ENCODE data around the gene SERPINB7. TPM values are rescaled to one million over a fixed set of nuclear protein-coding genes. Genes with fewer than 3 reads are reported as not detected.

The SERPINB7 gene
- total RNA-seq, 4 donors from 2014 or later: not detected

DNA sequence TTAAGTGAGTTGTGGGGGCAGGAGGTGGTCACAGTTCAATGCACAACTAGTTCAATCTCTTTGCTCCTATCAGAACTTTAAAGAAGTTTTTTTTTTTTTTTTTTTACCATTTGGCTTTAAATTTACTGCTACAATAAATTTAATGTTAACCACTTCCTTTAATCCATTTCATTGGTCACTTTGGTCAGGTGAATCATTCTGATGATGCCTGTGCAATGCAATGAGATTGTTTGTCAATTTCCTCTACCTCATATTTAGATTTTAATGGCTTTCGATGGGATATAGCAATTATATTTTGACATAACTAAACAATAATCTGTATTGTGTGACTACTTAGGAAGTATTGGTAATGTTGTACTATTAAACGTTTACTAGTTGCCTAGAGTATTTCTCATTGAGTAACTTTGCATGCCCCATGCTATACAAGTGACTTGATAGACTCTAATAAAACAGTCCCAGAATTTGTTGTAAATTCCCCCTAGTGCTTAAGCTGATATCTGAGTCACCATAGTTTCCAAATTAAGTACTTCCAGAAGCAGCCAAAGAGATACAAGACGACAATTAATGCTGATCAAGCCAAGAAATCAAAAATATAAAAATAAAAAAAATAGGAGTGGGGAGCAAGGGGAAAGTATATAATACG is 59.4 kb downstream of the SERPINB7 start:
- no peak for TF ChIP-seq POLR2A (IDR thresholded peaks at IDR 0.05)
- no peak for TF ChIP-seq EP300 (IDR thresholded peaks at IDR 0.05; ENCODE audit: low read depth)
- no peak for TF ChIP-seq POLR2AphosphoS5 (IDR thresholded peaks at IDR 0.05)
- TF ChIP-seq, protein P1, sequence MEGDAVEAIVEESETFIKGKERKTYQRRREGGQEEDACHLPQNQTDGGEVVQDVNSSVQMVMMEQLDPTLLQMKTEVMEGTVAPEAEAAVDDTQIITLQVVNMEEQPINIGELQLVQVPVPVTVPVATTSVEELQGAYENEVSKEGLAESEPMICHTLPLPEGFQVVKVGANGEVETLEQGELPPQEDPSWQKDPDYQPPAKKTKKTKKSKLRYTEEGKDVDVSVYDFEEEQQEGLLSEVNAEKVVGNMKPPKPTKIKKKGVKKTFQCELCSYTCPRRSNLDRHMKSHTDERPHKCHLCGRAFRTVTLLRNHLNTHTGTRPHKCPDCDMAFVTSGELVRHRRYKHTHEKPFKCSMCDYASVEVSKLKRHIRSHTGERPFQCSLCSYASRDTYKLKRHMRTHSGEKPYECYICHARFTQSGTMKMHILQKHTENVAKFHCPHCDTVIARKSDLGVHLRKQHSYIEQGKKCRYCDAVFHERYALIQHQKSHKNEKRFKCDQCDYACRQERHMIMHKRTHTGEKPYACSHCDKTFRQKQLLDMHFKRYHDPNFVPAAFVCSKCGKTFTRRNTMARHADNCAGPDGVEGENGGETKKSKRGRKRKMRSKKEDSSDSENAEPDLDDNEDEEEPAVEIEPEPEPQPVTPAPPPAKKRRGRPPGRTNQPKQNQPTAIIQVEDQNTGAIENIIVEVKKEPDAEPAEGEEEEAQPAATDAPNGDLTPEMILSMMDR (IDR thresholded peaks at IDR 0.05): no peak
- Histone ChIP-seq H3K9me3 (no peaks in the 10 kb centered on the region), H3K4me3 (no peak overlapping the region), H3K27ac (no peak overlapping the region), H3K27me3 (no peaks in the 10 kb centered on the region), H3K4me1 (no peaks in the 10 kb centered on the region), H3K36me3 (no peaks in the 10 kb centered on the region)
- in situ Hi-C loops (cut with MboI; ENCODE audit: low pct_ligation_motif_present in 1 of 4, low pct_unique_long_range_greater_than_20kb in 1 of 4, low sequenced_read_pairs in 3 of 4) (loop anchor here in 3 of 4 donors (25.0 kb wide), 1 partner anchor 322 kb away; no protein-coding TSS in a partner anchor), intact Hi-C loops (cut with DNase I; ENCODE audit: low total_unique reads) (no loop called here)
- no peak for DNase-seq
- 66 to 67% methylated on average over 4 of the region's 4 CpGs for WGBS, 2 donors (ENCODE audit: low coverage in 1 of 2)

GRCh38 chr18:63836456-63836855 is 61.2 kb downstream of the SERPINB7 start:
- intact Hi-C loops (cut with DNase I; ENCODE audit: low total_unique reads): no loop called here
- TF ChIP-seq EP300 (IDR thresholded peaks at IDR 0.05; ENCODE audit: low read depth) (no peak), POLR2AphosphoS5 (IDR thresholded peaks at IDR 0.05) (no peak), POLR2A (IDR thresholded peaks at IDR 0.05) (no peak)
- TF ChIP-seq, protein P1 (IDR thresholded peaks at IDR 0.05): no peak

GRCh38 chr18:63837590-63837989 is 62.4 kb downstream of the SERPINB7 start:
- DNase-seq: no peak
- TF ChIP-seq, protein P1 (IDR thresholded peaks at IDR 0.05): no peak
- TF ChIP-seq POLR2A (IDR thresholded peaks at IDR 0.05): no peak
- no peak for TF ChIP-seq POLR2AphosphoS5 (IDR thresholded peaks at IDR 0.05)
- H3K27me3 ChIP-seq: peaks cover 5% of the 10 kb centered on the region
- no peaks in the 10 kb centered on the region for H3K9me3 ChIP-seq
- intact Hi-C loops (cut with DNase I; ENCODE audit: low total_unique reads) (no loop called here), in situ Hi-C loops (cut with MboI; ENCODE audit: low pct_ligation_motif_present in 1 of 4, low pct_unique_long_range_greater_than_20kb in 1 of 4, low sequenced_read_pairs in 3 of 4) (loop anchor here in 3 of 4 donors (25.0 kb wide), 1 partner anchor 325 kb away; no protein-coding TSS in a partner anchor)
- no peak overlapping the region for H3K27ac ChIP-seq
- H3K4me3 ChIP-seq: no peak overlapping the region
- H3K36me3 ChIP-seq: no peaks in the 10 kb centered on the region
- H3K4me1 ChIP-seq: no peaks in the 10 kb centered on the region
- WGBS, 2 donors (ENCODE audit: low coverage in 1 of 2): 63 to 70% methylated on average over 2 to 5 of the region's 5 CpGs

More at GRCh38 chr18:63836456-63836855, 61.2 kb downstream of the SERPINB7 start:
- in situ Hi-C loops (cut with MboI; ENCODE audit: low pct_ligation_motif_present in 1 of 4, low pct_unique_long_range_greater_than_20kb in 1 of 4, low sequenced_read_pairs in 3 of 4): loop anchor here in 3 of 4 donors (25.0 kb wide), 1 partner anchor 324 kb away; no protein-coding TSS in a partner anchor
- no peak overlapping the region for H3K27ac ChIP-seq
- no peak overlapping the region for H3K4me3 ChIP-seq
- H3K4me1 ChIP-seq: no peaks in the 10 kb centered on the region
- no peaks in the 10 kb centered on the region for H3K36me3 ChIP-seq
- 44 to 62% methylated on average over 3 of the region's 3 CpGs for WGBS, 2 donors (ENCODE audit: low coverage in 1 of 2)
- no peak for DNase-seq
- peaks cover 5% of the 10 kb centered on the region for H3K27me3 ChIP-seq
- H3K9me3 ChIP-seq: no peaks in the 10 kb centered on the region

DNA sequence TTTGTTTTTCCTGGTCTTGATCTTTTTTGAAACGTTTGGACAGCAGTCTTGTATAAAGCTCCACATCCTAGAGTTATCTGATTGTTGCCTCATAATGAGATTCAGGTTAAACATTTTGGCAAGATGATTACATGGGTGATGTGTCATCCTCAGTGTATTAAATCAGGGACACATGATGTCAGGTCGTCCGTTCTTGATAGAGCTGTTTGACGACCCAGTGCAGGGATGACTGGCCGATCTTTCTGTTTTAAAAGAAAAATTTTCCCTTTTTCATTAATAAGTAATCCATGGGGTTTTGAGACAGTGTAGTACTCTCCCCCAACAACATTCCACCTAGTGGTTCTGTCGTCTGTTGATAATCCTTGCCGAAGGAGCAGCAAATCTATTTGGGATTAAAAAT is 67.8 kb downstream of the SERPINB7 start:
- Histone ChIP-seq H3K4me3 (no peak overlapping the region), H3K4me1 (no peaks in the 10 kb centered on the region), H3K27me3 (peaks cover 5% of the 10 kb centered on the region), H3K36me3 (no peaks in the 10 kb centered on the region), H3K9me3 (no peaks in the 10 kb centered on the region), H3K27ac (no peak overlapping the region)
- 55 to 72% methylated on average over 6 to 7 of the region's 7 CpGs for WGBS, 2 donors (ENCODE audit: low coverage in 1 of 2)
- intact Hi-C loops (cut with DNase I; ENCODE audit: low total_unique reads) (loop anchor here (5.0 kb wide), 1 partner anchor 326 kb away; no protein-coding TSS in a partner anchor), in situ Hi-C loops (cut with MboI; ENCODE audit: low pct_ligation_motif_present in 1 of 4, low pct_unique_long_range_greater_than_20kb in 1 of 4, low sequenced_read_pairs in 3 of 4) (loop anchor here (10.0 to 25.0 kb wide), 2 partner anchors 318 to 331 kb away; no protein-coding TSS in a partner anchor)
- no peak for DNase-seq
- TF ChIP-seq POLR2A (IDR thresholded peaks at IDR 0.05) (no peak), POLR2AphosphoS5 (IDR thresholded peaks at IDR 0.05) (no peak), EP300 (IDR thresholded peaks at IDR 0.05; ENCODE audit: low read depth) (no peak)
- TF ChIP-seq, protein P1 (IDR thresholded peaks at IDR 0.05): no peak
